HEK293T (cell line): ENCODE measurements around the gene TEDC2.

Experiments used
- CTCF ChIA-PET: fragments of 350-600 bp; formaldehyde crosslinking; extraction: SDS; loops from one replicate; lab custom pipeline; 2021; ENCODE audit warnings: antibody characterized with exemption, inconsistent platforms; lab: Yijun Ruan, JAX
- POLR2A ChIA-PET: fragments of 350-600 bp; formaldehyde crosslinking; extraction: SDS; loops from one replicate; lab custom pipeline; 2020; ENCODE audit warnings: antibody characterized with exemption, inconsistent platforms; lab: Yijun Ruan, JAX
- DNase-seq: peaks from one replicate; pipeline ENCODE4 v3.0.0; 2012; ENCODE audit warnings: mixed read lengths; ENCODE audit errors: extremely low spot score
- ARNT ChIP-seq: fragments of 450-650 bp; IDR thresholded peaks from 2 replicates; pipeline ENCODE4 v1.6.1; 2017; ENCODE audit warnings: mild to moderate bottlenecking
- BHLHE40 ChIP-seq: fragments of 450-650 bp; IDR thresholded peaks from 2 replicates; pipeline ENCODE4 v1.6.1; 2016; ENCODE audit warnings: mild to moderate bottlenecking, moderate library complexity, borderline replicate concordance
- CTBP1 ChIP-seq: fragments of 450-650 bp; IDR thresholded peaks from 2 replicates; pipeline ENCODE4 v1.6.1; 2016; ENCODE audit warnings: borderline replicate concordance
- ELF4 ChIP-seq: fragments of 450-650 bp; IDR thresholded peaks from 2 replicates; pipeline ENCODE4 v1.6.1; 2017; ENCODE audit warnings: antibody characterized with exemption
- FOXA1 ChIP-seq: fragments of 450-650 bp; IDR thresholded peaks from 2 replicates; pipeline ENCODE4 v1.6.1; 2016; ENCODE audit warnings: mild to moderate bottlenecking
- FOXK2 ChIP-seq: fragments of 450-650 bp; IDR thresholded peaks from 2 replicates; pipeline ENCODE4 v1.6.1; 2016; ENCODE audit warnings: mild to moderate bottlenecking
- FOXM1 ChIP-seq: fragments of 450-650 bp; IDR thresholded peaks from 2 replicates; pipeline ENCODE4 v1.6.1; 2017; ENCODE audit warnings: mild to moderate bottlenecking, borderline replicate concordance
- HDGF ChIP-seq: fragments of 450-650 bp; IDR thresholded peaks from 2 replicates; pipeline ENCODE4 v1.6.1; 2017; ENCODE audit warnings: antibody characterized with exemption, borderline replicate concordance
- L3MBTL2 ChIP-seq: fragments of 450-650 bp; conservative IDR thresholded peaks from 2 replicates; pipeline ENCODE4 v1.6.1; 2016; ENCODE audit warnings: mild to moderate bottlenecking
- LEF1 ChIP-seq: fragments of 450-650 bp; IDR thresholded peaks from 2 replicates; pipeline ENCODE4 v1.6.1; 2017; ENCODE audit warnings: mild to moderate bottlenecking, borderline replicate concordance
- NFRKB ChIP-seq: fragments of 450-650 bp; IDR thresholded peaks from 2 replicates; pipeline ENCODE4 v1.6.1; 2016; ENCODE audit warnings: mild to moderate bottlenecking, moderate library complexity
- SP1 ChIP-seq: fragments of 450-650 bp; IDR thresholded peaks from 2 replicates; pipeline ENCODE4 v1.6.1; 2017
- SUZ12 ChIP-seq: fragments of 450-650 bp; IDR thresholded peaks from 2 replicates; pipeline ENCODE4 v1.6.1; 2016; ENCODE audit warnings: mild to moderate bottlenecking
- TARDBP ChIP-seq: fragments of 450-650 bp; IDR thresholded peaks from 2 replicates; pipeline ENCODE4 v1.6.1; 2016
- ZNF384 ChIP-seq: fragments of 450-650 bp; IDR thresholded peaks from 2 replicates; pipeline ENCODE4 v1.6.1; 2016
- TF ChIP-seq, protein P1 (sequence below): fragments of 450-650 bp; IDR thresholded peaks from 2 replicates; pipeline ENCODE4 v1.6.1; 2016

TEDC2 gene

DNA sequence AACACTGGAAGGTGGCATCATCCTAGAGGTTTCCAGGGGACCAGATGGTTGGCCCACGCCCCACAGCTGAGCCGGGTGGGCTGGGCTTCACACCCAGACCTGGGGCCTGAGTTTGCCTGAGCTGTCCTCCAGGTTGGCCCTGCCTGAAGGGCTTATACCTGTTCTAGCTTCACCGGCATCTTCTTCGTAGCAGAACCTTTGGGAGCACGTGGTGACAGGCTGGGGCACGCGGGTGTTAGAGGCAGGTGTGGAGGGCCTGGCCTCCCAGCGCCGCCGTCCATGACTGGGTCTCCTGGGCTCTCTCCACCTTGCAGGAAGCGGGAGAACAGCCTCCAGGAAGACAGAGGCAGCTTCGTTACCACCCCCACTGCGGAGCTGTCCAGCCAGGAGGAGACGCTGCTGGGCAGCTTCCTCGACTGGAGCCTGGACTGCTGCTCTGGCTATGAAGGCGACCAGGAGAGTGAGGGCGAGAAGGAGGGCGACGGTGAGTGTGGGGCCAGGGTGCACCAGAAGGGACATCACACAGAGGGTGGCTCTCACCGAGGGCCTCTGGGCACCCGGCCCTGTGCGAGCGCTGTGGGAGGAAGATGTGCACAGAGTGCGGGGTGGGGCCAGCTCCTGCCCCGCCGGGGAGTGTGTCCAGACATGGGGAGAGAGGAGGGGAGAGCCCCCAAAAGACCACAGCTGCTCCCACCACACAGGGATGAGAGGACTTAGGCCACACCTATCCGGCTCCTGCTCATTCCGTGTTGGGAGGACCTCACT is 4.6 kb upstream of the TEDC2 start:
- CTCF ChIA-PET = interaction anchor here (0.6 kb wide), 1 partner anchor 46 kb away, joined by 5 read pairs; no protein-coding TSS in a partner anchor
- POLR2A ChIA-PET = interaction anchor here (1.0 to 1.6 kb wide), 2 partner anchors 15 to 25 kb away, joined by 3 to 4 read pairs; no protein-coding TSS in a partner anchor

DNA sequence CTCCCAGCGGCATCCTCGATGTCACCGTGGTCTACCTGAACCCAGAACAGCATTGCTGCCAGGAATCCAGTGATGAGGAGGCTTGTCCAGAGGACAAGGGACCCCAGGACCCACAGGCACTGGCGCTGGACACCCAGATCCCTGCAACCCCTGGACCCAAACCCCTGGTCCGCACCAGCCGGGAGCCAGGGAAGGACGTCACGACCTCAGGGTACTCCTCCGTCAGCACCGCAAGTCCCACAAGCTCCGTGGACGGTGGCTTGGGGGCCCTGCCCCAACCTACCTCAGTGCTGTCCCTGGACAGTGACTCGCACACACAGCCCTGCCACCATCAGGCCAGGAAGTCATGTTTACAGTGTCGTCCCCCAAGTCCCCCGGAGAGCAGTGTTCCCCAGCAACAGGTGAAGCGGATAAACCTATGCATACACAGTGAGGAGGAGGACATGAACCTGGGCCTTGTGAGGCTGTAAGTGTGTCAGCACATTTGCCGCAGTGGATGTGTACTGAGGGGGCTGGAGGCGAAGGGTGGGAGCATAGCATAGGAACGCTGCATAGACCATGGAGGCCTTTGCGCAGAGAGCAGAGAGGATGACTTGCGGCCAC is 3.3 kb upstream of the TEDC2 start:
- TF ChIP-seq TARDBP = no peak
- TF ChIP-seq CTBP1 = no peak
- no peak for TF ChIP-seq HDGF
- TF ChIP-seq FOXA1 = no peak
- TF ChIP-seq BHLHE40 = no peak
- TF ChIP-seq FOXK2 = no peak
- TF ChIP-seq FOXM1 = no peak
- TF ChIP-seq L3MBTL2 = no peak
- TF ChIP-seq SUZ12 = no peak
- no peak for TF ChIP-seq SP1
- TF ChIP-seq, protein P1, sequence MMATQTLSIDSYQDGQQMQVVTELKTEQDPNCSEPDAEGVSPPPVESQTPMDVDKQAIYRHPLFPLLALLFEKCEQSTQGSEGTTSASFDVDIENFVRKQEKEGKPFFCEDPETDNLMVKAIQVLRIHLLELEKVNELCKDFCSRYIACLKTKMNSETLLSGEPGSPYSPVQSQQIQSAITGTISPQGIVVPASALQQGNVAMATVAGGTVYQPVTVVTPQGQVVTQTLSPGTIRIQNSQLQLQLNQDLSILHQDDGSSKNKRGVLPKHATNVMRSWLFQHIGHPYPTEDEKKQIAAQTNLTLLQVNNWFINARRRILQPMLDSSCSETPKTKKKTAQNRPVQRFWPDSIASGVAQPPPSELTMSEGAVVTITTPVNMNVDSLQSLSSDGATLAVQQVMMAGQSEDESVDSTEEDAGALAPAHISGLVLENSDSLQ = no peak
- TF ChIP-seq ZNF384 = no peak
- POLR2A ChIA-PET = interaction anchor here (1.6 to 5.1 kb wide), 2 partner anchors 13 to 26 kb away, joined by 4 to 70 read pairs; partner anchors contain the start of gene NTN3
- CTCF ChIA-PET = interaction anchor here (0.6 kb wide), 1 partner anchor 59 kb away, joined by 6 read pairs; no protein-coding TSS in a partner anchor
- DNase-seq = no peak

More for the DNA sequence above, 4.6 kb upstream of the TEDC2 start:
- no peak for DNase-seq
- no peak for TF ChIP-seq SUZ12
- no peak for TF ChIP-seq ELF4
- TF ChIP-seq ARNT = no peak
- TF ChIP-seq ZNF384 = no peak
- TF ChIP-seq L3MBTL2 = no peak
- TF ChIP-seq, protein P1 = no peak
- no peak for TF ChIP-seq BHLHE40
- no peak for TF ChIP-seq FOXM1
- no peak for TF ChIP-seq NFRKB
- no peak for TF ChIP-seq HDGF

DNA sequence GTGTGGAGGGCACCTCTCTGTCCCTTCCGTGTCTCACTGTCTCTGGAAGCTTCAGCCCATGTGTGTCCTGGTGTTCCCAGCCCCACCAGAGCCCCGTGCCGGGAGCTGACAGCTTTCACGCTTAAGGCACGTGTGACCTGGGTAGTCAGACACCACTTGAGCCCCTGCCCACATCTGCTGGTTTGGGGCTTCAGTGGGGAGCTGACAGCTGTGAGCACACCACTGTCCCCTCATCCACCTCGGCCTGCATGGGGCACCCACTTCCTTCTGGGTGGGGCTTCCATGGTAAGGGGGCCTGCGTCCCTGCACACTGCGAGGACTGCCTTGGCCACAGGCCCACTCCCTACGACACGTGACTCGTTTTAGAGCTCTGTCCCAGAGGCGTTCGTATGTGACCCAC is 2.6 kb upstream of the TEDC2 start:
- no peak for DNase-seq
- POLR2A ChIA-PET = interaction anchor here (1.2 to 5.1 kb wide), 3 partner anchors 13 to 27 kb away, joined by 3 to 70 read pairs (median 4); partner anchors contain the start of genes NTN3 and TBC1D24
- CTCF ChIA-PET = interaction anchor here (0.6 kb wide), 1 partner anchor 58 kb away, joined by 6 read pairs; no protein-coding TSS in a partner anchor
- no peak for TF ChIP-seq L3MBTL2
- TF ChIP-seq FOXM1 = no peak
- TF ChIP-seq NFRKB = no peak
- TF ChIP-seq, protein P1 = no peak
- TF ChIP-seq ARNT = no peak
- no peak for TF ChIP-seq CTBP1
- TF ChIP-seq BHLHE40 = no peak
- TF ChIP-seq LEF1 = no peak
- TF ChIP-seq ELF4 = no peak
- TF ChIP-seq ZNF384 = no peak

DNA sequence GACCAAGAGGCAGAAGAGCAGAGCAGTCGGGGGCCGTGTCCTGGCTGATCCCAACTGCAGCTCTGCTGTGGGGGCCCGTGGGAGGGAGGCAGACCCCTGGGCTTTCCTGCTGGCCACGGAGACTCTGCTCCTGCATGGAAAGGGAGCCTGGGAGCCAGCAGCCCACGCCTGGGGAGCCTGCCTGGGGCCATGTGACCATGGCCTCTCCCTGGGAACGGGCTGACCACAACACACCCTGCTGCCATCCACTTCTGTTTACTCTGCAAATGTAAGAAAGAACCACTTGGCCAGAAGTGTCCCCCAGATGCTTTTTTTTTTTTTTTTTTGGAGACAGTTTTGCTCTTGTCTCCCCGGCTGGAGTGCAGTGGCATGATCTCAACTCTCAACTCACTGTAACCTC is 2.0 kb upstream of the TEDC2 start:
- TF ChIP-seq HDGF = no peak
- no peak for TF ChIP-seq TARDBP
- TF ChIP-seq CTBP1 = no peak
- TF ChIP-seq FOXM1 = no peak
- no peak for TF ChIP-seq ARNT
- TF ChIP-seq, protein P1 = no peak
- no peak for TF ChIP-seq ELF4
- TF ChIP-seq SP1 = no peak
- TF ChIP-seq L3MBTL2 = no peak
- TF ChIP-seq BHLHE40 = no peak
- no peak for TF ChIP-seq LEF1
- TF ChIP-seq FOXK2 = no peak
- CTCF ChIA-PET = interaction anchor here (0.6 kb wide), 1 partner anchor 17 kb away, joined by 4 read pairs; no protein-coding TSS in a partner anchor
- no peak for DNase-seq
- POLR2A ChIA-PET = interaction anchor here (0.8 to 5.1 kb wide), 3 partner anchors 9 to 17 kb away, joined by 3 to 70 read pairs (median 3); partner anchors contain the start of genes NTN3 and TBC1D24
